Stimulated activated naive B cell treated with anti-CD40 and anti-IgM and Interleukin-4, amounts not matched to agents 10 μg/mL and 1 μg/mL and 100 μg/mL, for 72 hours (primary cell): ENCODE measurements around the gene GPHB5.
"Not testable (repeated sequence)": the region's sequence is repeated elsewhere in the genome, so short reads cannot be mapped to it uniquely, and the experiment has no call there.

Source experiments
- ATAC-seq, 2 donors: fragments of 150-1000 bp; cut with Tn5 transposase; replicated peaks; 2 replicates each; pipeline ENCODE4 v1.10.0; 2021; ENCODE audit warnings: moderate library complexity in 1 of 2
- DNase-seq: peaks from one replicate; pipeline ENCODE4 v3.0.0; 2021
- H3K27ac Mint-ChIP-seq: one replicate; pipeline ENCODE4 v1.8.0; 2022; ENCODE audit warnings: mild to moderate bottlenecking, mixed read lengths
- H3K27me3 Mint-ChIP-seq, 2 donors: one replicate each; pipeline ENCODE4 v1.8.0; 2022; ENCODE audit warnings: mixed read lengths in 2 of 2
- H3K36me3 Mint-ChIP-seq, 2 donors: one replicate each; pipeline ENCODE4 v1.8.0; 2022; ENCODE audit warnings: mixed read lengths in 2 of 2, mild to moderate bottlenecking in 1 of 2
- H3K4me1 Mint-ChIP-seq, 2 donors: one replicate each; pipeline ENCODE4 v1.8.0; 2022; ENCODE audit warnings: mixed read lengths in 2 of 2, mild to moderate bottlenecking in 1 of 2
- H3K4me3 Mint-ChIP-seq, 2 donors: one replicate each; pipeline ENCODE4 v1.8.0; 2022; ENCODE audit warnings: mild to moderate bottlenecking in 2 of 2, mixed read lengths in 2 of 2, moderate library complexity in 1 of 2
- H3K9me3 Mint-ChIP-seq, 2 donors: one replicate each; pipeline ENCODE4 v1.8.0; 2022; ENCODE audit warnings: mixed read lengths in 2 of 2, mild to moderate bottlenecking in 1 of 2

The GPHB5 gene

GRCh38 chr14:63282997-63283883, 35.5 kb downstream of the GPHB5 start:
- no peaks in the 10 kb centered on the region for H3K9me3 Mint-ChIP-seq
- no peak overlapping the region for H3K27ac Mint-ChIP-seq
- no peak for DNase-seq
- ATAC-seq, result no peak
- H3K36me3 Mint-ChIP-seq, result no peaks in the 10 kb centered on the region
- peaks cover 5 to 6% of the 10 kb centered on the region in 2 donors for H3K27me3 Mint-ChIP-seq
- H3K4me3 Mint-ChIP-seq, result no peak overlapping the region
- no peaks in the 10 kb centered on the region for H3K4me1 Mint-ChIP-seq

GRCh38 chr14:63279933-63280332, 38.8 kb downstream of the GPHB5 start:
- ATAC-seq, DNase-seq, H3K36me3 Mint-ChIP-seq, H3K27me3 Mint-ChIP-seq, H3K4me3 Mint-ChIP-seq, H3K27ac Mint-ChIP-seq, H3K4me1 Mint-ChIP-seq, H3K9me3 Mint-ChIP-seq: not testable (repeated sequence)

GRCh38 chr14:63277591-63278183, 41.0 kb downstream of the GPHB5 start:
- Mint-ChIP-seq H3K9me3 (no peaks in the 10 kb centered on the region), H3K4me1 (no peaks in the 10 kb centered on the region), H3K27ac (no peak overlapping the region), H3K36me3 (no peaks in the 10 kb centered on the region), H3K4me3 (no peak overlapping the region), H3K27me3 (peaks cover 5 to 6% of the 10 kb centered on the region in 2 donors)
- DNase-seq (no peak), ATAC-seq (no peak)

GRCh38 chr14:63276492-63277342, 42.0 kb downstream of the GPHB5 start:
- ATAC-seq, result peak; percentile 60 to 61
- Mint-ChIP-seq H3K27me3 (peaks cover 5 to 6% of the 10 kb centered on the region in 2 donors), H3K27ac (no peak overlapping the region), H3K4me1 (no peaks in the 10 kb centered on the region), H3K9me3 (no peaks in the 10 kb centered on the region), H3K36me3 (no peaks in the 10 kb centered on the region), H3K4me3 (no peak overlapping the region)
- DNase-seq, result no peak

GRCh38 chr14:63276016-63276415, 42.7 kb downstream of the GPHB5 start:
- Mint-ChIP-seq H3K27me3 (peaks cover 4 to 5% of the 10 kb centered on the region in 2 donors), H3K9me3 (no peaks in the 10 kb centered on the region), H3K4me3 (no peak overlapping the region), H3K36me3 (no peaks in the 10 kb centered on the region), H3K4me1 (no peaks in the 10 kb centered on the region), H3K27ac (no peak overlapping the region)
- ATAC-seq (no peak), DNase-seq (no peak)

- DNase-seq (no peak), ATAC-seq (no peak)
- Mint-ChIP-seq H3K27ac (no peak overlapping the region), H3K36me3 (no peaks in the 10 kb centered on the region), H3K27me3 (peaks cover 0 to under 1% of the 10 kb centered on the region in 2 donors), H3K4me3 (no peak overlapping the region), H3K4me1 (no peaks in the 10 kb centered on the region), H3K9me3 (no peaks in the 10 kb centered on the region)
These were observed 43.1 kb downstream of the GPHB5 start for GRCh38 chr14:63275611-63276010.

- DNase-seq, result no peak
- Mint-ChIP-seq H3K4me3 (no peak overlapping the region), H3K27me3 (peaks cover 0 to 5% of the 10 kb centered on the region in 2 donors), H3K27ac (no peak overlapping the region), H3K36me3 (no peaks in the 10 kb centered on the region), H3K4me1 (no peaks in the 10 kb centered on the region), H3K9me3 (no peaks in the 10 kb centered on the region)
- ATAC-seq, result no peak
These were observed 44.7 kb downstream of the GPHB5 start for GRCh38 chr14:63273717-63274655.

- Mint-ChIP-seq H3K36me3 (no peaks in the 10 kb centered on the region), H3K4me3 (no peak overlapping the region), H3K27ac (no peak overlapping the region), H3K4me1 (no peaks in the 10 kb centered on the region), H3K27me3 (peaks cover 0 to 5% of the 10 kb centered on the region in 2 donors), H3K9me3 (no peaks in the 10 kb centered on the region)
- ATAC-seq (no peak), DNase-seq (no peak)
These were observed 45.6 kb downstream of the GPHB5 start for GRCh38 chr14:63273129-63273528.

GRCh38 chr14:63269561-63270225, 49.0 kb downstream of the GPHB5 start:
- Mint-ChIP-seq H3K4me3 (no peak overlapping the region), H3K9me3 (peaks cover 2 to 3% of the 10 kb centered on the region in 2 donors), H3K4me1 (no peaks in the 10 kb centered on the region), H3K36me3 (no peaks in the 10 kb centered on the region), H3K27ac (no peak overlapping the region), H3K27me3 (peaks cover 3 to 9% of the 10 kb centered on the region in 2 donors)
- DNase-seq (no peak), ATAC-seq (no peak)

GRCh38 chr14:63268771-63269170, 50.0 kb downstream of the GPHB5 start:
- no peaks in the 10 kb centered on the region for H3K4me1 Mint-ChIP-seq
- peaks cover 2 to 3% of the 10 kb centered on the region in 2 donors for H3K9me3 Mint-ChIP-seq
- no peak for DNase-seq
- no peaks in the 10 kb centered on the region for H3K36me3 Mint-ChIP-seq
- peaks cover 3 to 12% of the 10 kb centered on the region in 2 donors for H3K27me3 Mint-ChIP-seq
- no peak overlapping the region for H3K4me3 Mint-ChIP-seq
- no peak for ATAC-seq
- no peak overlapping the region for H3K27ac Mint-ChIP-seq

- Mint-ChIP-seq H3K27ac (no peak overlapping the region), H3K4me3 (no peak overlapping the region), H3K36me3 (no peaks in the 10 kb centered on the region), H3K4me1 (no peaks in the 10 kb centered on the region), H3K27me3 (peaks cover 3 to 12% of the 10 kb centered on the region in 2 donors), H3K9me3 (peaks cover 2 to 3% of the 10 kb centered on the region in 2 donors)
- ATAC-seq, result no peak
- no peak for DNase-seq
These were observed 51.6 kb downstream of the GPHB5 start for GRCh38 chr14:63267171-63267570.

GRCh38 chr14:63266106-63266505, 52.6 kb downstream of the GPHB5 start:
- Mint-ChIP-seq H3K9me3 (peaks cover 2 to 3% of the 10 kb centered on the region in 2 donors), H3K27ac (no peak overlapping the region), H3K36me3 (no peaks in the 10 kb centered on the region), H3K27me3 (peaks cover 3 to 12% of the 10 kb centered on the region in 2 donors), H3K4me3 (no peak overlapping the region), H3K4me1 (no peaks in the 10 kb centered on the region)
- DNase-seq (no peak), ATAC-seq (no peak)
